Ectodermal cell (in vitro differentiated cells): Measurements from ENCODE around the gene TSPAN10.
"Not testable (repeated sequence)": the region's sequence is repeated elsewhere in the genome, so short reads cannot be mapped to it uniquely, and the experiment has no call there.

Experiments used
- H3K27ac ChIP-seq: 2 replicates; pipeline ENCODE4 v1.7.0; 2013; ENCODE audit warnings: mild to moderate bottlenecking, low read depth, low read length; ENCODE audit not compliant: insufficient read depth, poor library complexity, severe bottlenecking
- H3K27me3 ChIP-seq: 2 replicates; pipeline ENCODE4 v1.7.0; 2013; ENCODE audit warnings: mild to moderate bottlenecking, low read length; ENCODE audit not compliant: insufficient read depth, control insufficient read depth, poor library complexity, severe bottlenecking
- H3K36me3 ChIP-seq: one replicate; pipeline ENCODE4 v1.7.0; 2013; ENCODE audit warnings: low read length; ENCODE audit not compliant: control insufficient read depth, insufficient read depth
- H3K4me1 ChIP-seq: one replicate; pipeline ENCODE4 v1.7.0; 2013; ENCODE audit warnings: low read length; ENCODE audit not compliant: control insufficient read depth, insufficient read depth
- H3K4me3 ChIP-seq: 2 replicates; pipeline ENCODE4 v1.7.0; 2013; ENCODE audit warnings: low read depth, low read length, control low read depth; ENCODE audit not compliant: insufficient read depth
- H3K9me3 ChIP-seq: 2 replicates; pipeline ENCODE4 v1.7.0; 2013; ENCODE audit warnings: mild to moderate bottlenecking, low read length, moderate library complexity; ENCODE audit not compliant: control insufficient read depth
- WGBS, 2 experiments: methylation state at CpG; one replicate each; pipeline ENCODE4 v1.1.7; 2013; ENCODE audit warnings: missing lambda C conversion rate in 2 of 2; 5-methylcytosine and 5-hydroxymethylcytosine counted together

Gene TSPAN10

DNA sequence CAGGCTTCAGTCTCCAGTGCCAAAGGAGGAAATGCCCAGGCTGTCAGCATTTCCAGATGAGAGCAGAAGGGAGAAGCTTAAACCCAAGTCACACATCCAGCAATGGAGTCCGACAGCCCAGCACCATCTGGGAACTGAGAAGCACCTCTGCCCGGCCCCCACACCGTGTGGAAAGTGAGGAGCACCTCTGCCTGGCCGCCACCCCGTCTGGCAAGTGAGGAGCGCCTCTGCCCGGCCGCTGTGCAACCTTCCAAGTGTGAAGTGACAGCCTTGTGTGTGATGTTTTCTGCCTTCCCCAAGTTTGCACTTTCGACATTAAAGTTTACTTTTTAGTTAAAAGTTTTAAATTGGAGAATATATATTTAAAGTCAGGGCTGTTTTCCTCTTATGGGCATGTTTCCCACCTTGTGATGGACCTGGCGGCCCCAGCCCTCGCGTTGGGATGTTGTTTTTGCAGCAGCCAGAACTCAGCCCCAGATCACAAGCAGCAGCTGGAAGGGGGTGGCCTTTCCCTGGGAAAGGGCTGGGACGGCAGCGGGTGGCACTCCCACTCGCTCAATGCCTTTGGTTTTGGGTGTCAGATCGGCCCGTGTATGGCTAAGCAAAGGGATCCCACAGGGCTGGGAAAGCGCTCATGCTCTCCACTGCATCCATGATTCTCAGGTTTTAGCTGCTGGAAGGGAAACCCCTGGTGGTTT is 36.7 kb downstream of the TSPAN10 start:
- H3K36me3 ChIP-seq = peaks cover 41% of the 10 kb centered on the region
- WGBS, 2 experiments = 94 to 95% methylated on average over 18 of the region's 18 CpGs
- H3K4me3 ChIP-seq = no peak overlapping the region
- H3K27me3 ChIP-seq = no peaks in the 10 kb centered on the region
- no peak overlapping the region for H3K27ac ChIP-seq
- no peaks in the 10 kb centered on the region for H3K4me1 ChIP-seq
- no peaks in the 10 kb centered on the region for H3K9me3 ChIP-seq

DNA sequence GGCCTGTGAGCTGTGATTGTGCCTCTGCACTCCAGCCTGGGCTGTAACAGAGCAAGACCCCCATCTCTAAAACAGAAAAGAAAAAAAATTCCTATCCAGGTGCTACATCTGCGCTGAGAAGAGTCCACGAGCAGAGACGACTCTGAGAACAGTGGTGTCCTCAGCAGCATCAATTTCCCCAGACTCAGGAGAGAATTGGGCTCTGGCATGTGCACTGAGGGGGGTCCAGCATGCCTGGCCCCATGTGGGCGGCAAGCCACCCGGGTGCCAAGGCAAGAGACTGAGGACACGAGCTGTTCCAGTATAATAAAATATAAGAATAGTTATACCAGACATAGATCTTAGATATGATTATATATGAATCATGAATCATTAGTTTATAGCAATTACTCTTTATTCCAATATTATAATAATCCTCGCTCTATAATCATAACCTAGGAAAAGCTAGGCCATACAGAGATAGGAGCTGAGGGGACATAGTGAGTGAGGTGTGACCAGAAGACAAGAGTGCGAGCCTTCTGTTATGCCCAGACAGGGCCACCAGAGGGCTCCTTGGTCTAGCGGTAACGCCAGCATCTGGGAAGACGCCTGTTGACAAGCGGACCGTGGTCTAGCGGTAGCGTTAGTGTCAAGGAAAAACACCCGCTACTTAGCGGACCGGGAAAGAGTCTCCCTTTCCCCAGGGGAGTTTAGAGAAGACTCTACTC is 38.7 kb downstream of the TSPAN10 start:
- WGBS, 2 experiments = 40 to 41% methylated on average over 16 to 18 of the region's 18 CpGs
- H3K4me3 ChIP-seq, H3K27ac ChIP-seq, H3K4me1 ChIP-seq, H3K27me3 ChIP-seq, H3K9me3 ChIP-seq: not testable (repeated sequence)
- peaks cover 26% of the 10 kb centered on the region for H3K36me3 ChIP-seq

DNA sequence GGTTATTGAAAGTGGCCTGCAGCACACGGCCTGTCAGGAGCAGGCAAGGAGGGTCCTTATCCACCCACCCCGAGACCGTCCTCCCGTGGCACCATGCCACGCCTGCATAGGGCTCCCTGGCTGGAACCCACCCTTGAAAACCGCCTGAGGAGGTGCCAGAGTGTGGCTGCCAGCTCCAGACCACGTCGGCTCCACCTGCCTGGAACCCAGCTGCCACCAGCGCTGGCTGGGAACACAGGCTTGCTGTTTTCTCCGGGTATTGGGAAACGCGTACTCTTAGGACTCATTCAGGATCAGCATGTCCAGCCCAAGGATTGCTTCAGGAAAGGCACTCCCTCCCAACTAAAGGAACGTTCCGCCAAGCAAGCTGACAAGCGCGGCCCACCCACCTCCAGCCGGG is 39.9 kb downstream of the TSPAN10 start:
- H3K4me3 ChIP-seq = no peak overlapping the region
- H3K27me3 ChIP-seq = no peaks in the 10 kb centered on the region
- WGBS, 2 experiments = 93 to 95% methylated on average over 17 of the region's 17 CpGs
- H3K4me1 ChIP-seq = no peaks in the 10 kb centered on the region
- no peak overlapping the region for H3K27ac ChIP-seq
- peaks cover 14% of the 10 kb centered on the region for H3K36me3 ChIP-seq
- H3K9me3 ChIP-seq = no peaks in the 10 kb centered on the region

DNA sequence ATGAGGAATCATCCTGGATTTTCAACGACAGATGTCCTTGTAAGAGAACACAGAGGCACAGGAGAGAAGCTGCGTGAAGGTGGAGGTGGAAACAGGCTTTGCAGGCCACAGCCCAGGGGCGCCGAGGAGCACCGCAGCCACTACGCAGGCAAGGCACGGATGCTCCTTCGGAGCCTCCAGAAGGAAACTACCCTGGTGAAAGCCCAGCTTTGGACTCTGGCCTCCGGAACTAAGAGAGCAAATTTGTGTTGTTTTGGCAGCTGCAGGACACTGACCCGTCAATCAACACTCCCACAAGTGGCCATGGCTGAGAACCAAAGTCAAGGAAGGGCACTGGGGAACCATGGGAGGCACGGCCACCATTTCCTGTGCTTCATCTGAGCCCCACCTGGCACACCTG is 43.2 kb downstream of the TSPAN10 start:
- WGBS, 2 experiments = 92 to 93% methylated on average over 11 of the region's 11 CpGs
- Histone ChIP-seq H3K4me3 (no peak overlapping the region), H3K36me3 (no peaks in the 10 kb centered on the region), H3K9me3 (no peaks in the 10 kb centered on the region), H3K27me3 (no peaks in the 10 kb centered on the region), H3K4me1 (peaks cover 13% of the 10 kb centered on the region), H3K27ac (no peak overlapping the region)

DNA sequence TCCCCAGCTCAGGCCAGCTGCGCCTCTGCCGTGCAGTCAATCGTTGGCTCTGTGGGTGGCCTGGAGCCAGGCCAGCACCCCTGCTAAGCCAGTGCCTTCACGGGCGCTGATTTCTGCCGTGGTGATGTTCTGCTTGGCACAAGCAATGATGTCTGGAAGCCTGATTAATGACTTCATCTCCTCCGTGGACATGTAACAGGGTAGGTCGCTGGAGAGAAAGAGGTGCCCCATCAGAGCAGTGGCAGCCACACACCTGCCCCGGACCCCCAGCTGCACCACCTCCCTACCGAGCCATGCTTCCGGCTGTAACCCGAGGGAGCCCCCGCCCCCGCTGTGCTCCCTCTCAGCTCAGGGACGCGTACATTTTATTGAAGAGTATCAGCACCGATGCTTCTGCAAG is 44.7 kb downstream of the TSPAN10 start:
- WGBS, 2 experiments = 95 to 97% methylated on average over 17 of the region's 17 CpGs
- H3K4me3 ChIP-seq = no peak overlapping the region
- H3K4me1 ChIP-seq = peaks cover 18% of the 10 kb centered on the region
- no peak overlapping the region for H3K27ac ChIP-seq
- no peaks in the 10 kb centered on the region for H3K27me3 ChIP-seq
- H3K36me3 ChIP-seq = peaks cover 6% of the 10 kb centered on the region
- no peaks in the 10 kb centered on the region for H3K9me3 ChIP-seq

DNA sequence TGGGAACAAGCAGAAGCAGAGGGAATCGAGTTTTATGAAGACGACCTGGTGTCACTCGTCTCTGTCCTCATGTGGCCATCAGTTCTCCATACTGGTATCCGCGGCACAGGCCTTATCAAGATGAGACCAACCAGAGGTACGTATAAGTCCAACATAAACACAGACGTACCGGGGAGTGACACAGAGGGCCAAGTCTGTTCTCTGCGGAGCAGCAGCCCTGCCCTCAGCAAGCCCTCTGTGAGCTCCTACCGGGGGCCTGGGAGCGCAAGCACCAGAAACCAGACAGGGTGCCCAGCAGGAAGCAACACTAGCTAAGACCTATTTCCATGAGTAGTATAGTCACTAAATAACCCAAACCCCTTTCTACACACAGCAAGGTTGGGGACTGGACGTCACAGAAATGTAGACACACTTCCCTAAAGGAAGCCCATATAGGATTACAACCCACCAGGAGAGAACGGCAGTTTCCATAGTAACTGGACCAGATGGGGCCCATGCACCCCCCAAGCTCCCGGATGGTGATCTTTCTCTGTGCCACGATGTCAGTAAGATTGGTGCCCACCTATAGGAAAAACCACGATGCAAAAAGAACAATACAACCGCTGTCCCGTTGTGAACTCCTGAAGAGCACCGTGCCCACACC is 45.7 kb downstream of the TSPAN10 start:
- H3K9me3 ChIP-seq = no peaks in the 10 kb centered on the region
- no peaks in the 10 kb centered on the region for H3K27me3 ChIP-seq
- 51% methylated on average over 19 of the region's 19 CpGs for WGBS, 2 experiments

DNA sequence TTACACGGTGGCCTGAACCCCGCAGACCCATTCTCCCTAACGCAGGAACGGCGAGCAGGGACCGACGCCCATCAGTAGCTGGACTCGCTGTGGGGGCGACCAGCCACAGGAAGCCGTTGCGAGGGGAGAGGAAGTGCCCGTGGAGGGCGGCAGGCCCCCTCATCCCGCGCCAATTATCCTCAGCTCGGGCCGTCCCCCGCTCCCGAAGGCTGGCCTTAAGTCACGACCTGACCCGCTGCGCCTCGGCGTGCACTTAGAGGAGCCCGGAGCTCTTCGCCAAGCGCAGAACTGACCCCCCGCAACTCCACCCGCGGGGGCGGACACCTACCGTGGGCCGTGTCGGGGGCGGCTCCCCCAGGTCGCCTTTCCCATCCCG is 46.2 kb downstream of the TSPAN10 start:
- peaks cover 17% of the 10 kb centered on the region for H3K36me3 ChIP-seq
- peak overlapping the region; percentile 69 for H3K27ac ChIP-seq
- H3K27me3 ChIP-seq = no peaks in the 10 kb centered on the region
- H3K4me3 ChIP-seq = peak overlapping the region; percentile 100
- H3K9me3 ChIP-seq = no peaks in the 10 kb centered on the region
- 1% methylated on average over 37 of the region's 37 CpGs for WGBS, 2 experiments
- peaks cover 18% of the 10 kb centered on the region for H3K4me1 ChIP-seq

More for the DNA sequence above, 45.7 kb downstream of the TSPAN10 start:
- peak overlapping the region; percentile 100 for H3K4me3 ChIP-seq
- peak overlapping the region; percentile 69 for H3K27ac ChIP-seq
- H3K4me1 ChIP-seq = peaks cover 18% of the 10 kb centered on the region
- H3K36me3 ChIP-seq = peaks cover 14% of the 10 kb centered on the region

DNA sequence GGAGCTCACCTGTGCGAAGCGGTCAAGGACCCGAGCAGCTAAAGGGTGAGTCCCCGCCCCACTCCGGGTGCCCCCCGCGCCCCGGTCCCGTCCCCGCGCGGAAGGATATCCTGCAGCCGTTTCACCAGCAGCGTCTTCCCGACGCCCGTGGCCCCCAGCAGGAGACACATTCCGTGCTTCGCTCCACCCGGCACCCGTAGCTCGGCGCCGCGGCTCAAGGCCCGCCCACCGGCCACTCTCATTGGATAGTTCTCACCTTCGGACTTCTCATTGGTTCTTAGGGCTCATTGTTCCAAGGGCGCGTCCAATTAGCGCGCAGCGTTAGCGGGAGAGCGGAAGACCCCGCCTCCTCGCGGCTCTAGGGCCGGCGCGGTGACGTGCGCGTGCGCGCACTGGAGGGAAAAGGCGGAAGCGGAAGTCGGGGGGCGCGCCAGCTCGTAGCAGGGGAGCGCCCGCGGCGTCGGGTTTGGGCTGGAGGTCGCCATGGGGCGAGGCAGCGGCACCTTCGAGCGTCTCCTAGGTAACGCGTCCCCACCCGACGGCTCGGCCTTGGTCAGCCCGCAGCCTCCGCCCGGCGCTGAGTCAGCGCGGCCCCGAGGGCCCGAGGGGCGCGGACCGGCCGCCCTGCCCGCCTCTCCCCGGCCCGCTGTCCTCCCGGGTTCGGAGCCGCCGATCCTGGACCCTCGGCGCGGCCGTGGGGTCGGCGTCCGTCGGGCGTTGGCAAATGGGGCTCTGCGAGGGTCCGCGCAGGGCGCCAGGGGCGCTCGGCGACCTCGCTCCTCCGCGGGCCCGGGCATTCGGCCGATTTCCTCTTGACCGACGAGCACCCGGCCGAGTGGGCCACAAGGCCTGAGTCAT is 46.8 kb downstream of the TSPAN10 start, which contains the start of the genes ARL16 and HGS:
Gene ARL16 (minus strand): TSS at position 214 of the 858 bp plus-strand sequence. CDS start 44 bp downstream, at position 170.
Gene HGS (plus strand): TSS at position 428 of the 858 bp plus-strand sequence. CDS start 56 bp downstream, at position 484.
- 0 to 1% methylated on average over 112 of the region's 112 CpGs for WGBS, 2 experiments
- Histone ChIP-seq H3K9me3 (no peaks in the 10 kb centered on the region), H3K4me1 (peaks cover 18% of the 10 kb centered on the region), H3K27ac (peak within 1 kb of the TSS; percentile 69), H3K4me3 (peak within 1 kb of the TSS; percentile 100), H3K36me3 (peaks cover 17% of the 10 kb centered on the region), H3K27me3 (no peaks in the 10 kb centered on the region)

- H3K9me3 ChIP-seq = no peaks in the 10 kb centered on the region
- no peaks in the 10 kb centered on the region for H3K27me3 ChIP-seq
- peak overlapping the region; percentile 60 for H3K27ac ChIP-seq
- H3K36me3 ChIP-seq = peaks cover 17% of the 10 kb centered on the region
- 17% methylated on average over 16 of the region's 16 CpGs for WGBS, 2 experiments
- peak overlapping the region; percentile 100 for H3K4me3 ChIP-seq
- peaks cover 18% of the 10 kb centered on the region for H3K4me1 ChIP-seq
Observed at GRCh38 chr17:81684442-81684911, 47.5 kb downstream of the TSPAN10 start.
